Measurements from ENCODE around the gene UST.
A peak's percentile ranks its signal among the peaks of the same experiment; 100 is the strongest.

Gene UST

DNA sequence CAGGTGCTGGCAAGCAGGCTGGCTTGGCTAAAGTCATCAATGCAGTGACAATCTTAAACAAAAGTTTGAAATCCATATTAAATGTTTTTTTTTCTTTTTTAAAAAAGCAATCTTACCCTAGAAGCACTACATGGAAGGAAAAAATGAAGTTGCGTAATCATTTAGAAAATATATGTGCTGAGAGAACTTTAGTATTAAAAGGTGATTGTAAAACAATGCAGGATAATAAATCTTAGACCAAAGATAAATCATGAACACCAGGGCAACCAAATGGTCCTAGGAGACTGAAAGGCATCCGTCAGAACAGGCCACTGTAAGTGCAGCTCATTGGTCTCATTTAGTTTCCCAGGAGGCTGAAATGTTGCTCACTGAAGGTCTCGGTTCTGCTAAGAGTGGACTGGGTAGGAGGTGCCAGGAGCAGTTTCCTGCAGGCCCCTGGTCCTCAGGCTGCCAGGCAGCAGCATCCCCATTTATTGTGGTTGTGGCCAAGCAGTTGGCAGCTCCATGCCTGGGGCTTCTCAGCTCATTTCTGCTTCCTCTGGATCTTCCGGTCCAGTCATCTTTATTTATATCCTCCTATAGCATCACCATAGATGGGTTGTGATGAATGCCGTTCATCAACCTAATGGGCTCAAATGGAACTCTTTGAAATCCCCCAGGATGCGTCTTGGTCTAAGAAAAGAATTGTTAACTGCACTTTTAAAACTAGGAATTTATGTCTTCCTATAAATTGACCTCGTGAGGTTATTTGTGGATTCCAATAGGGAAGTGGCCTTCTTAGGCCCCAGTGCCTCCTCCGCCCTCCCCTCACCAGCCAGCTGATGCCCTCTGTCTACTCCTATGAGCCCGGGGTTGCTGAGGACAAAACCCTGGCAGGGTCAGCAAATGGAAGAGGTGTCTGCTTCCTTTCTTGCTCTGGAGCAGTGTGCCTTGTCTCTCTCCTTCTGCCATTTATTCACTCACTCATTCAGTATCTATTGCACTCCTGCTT, 269.0 kb downstream of the UST start:
- no peak for DNase-seq

DNA sequence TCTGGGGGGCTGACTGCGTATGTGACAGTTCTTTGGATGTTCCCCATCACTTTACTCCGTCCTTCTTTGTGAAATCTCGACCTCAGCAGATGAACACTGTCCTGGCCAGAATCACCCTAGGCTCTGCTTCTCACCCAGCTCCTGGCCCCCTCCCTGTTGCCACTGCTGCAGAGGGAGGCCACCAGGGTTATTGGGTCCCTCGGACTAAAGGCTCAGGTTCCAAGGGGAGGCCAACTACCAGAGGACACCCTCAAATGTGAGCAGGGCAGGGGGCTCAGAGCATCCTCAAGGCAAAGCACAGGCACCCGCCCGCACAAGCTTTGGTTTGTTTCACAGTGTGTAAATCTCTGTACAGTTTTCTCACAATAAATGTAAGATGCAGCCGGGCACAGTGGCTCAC, 269.9 kb downstream of the UST start:
- DNase-seq, result no peak

GRCh38 chr6:149020319-149020718, 273.5 kb downstream of the UST start:
- no peak for DNase-seq

DNA sequence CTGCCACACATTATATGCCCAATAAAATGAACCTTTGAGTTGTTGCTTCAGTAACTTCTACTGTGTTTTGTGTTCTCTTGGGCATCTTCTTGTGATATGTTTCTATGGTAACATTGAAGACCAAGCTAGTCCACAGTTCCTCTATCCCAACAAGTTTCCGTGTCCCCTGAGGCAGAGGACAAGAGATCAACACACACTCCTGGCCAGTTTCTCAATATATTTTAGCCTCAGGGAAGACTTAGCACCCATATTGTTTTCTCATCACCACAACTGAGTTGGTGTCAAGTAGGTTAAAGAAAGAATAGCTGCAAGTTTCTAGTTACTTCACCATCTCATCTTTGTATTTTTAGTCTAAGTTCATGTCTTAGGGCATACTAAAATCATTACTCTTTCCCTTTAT, 277.5 kb downstream of the UST start:
- DNase-seq, result no peak

DNA sequence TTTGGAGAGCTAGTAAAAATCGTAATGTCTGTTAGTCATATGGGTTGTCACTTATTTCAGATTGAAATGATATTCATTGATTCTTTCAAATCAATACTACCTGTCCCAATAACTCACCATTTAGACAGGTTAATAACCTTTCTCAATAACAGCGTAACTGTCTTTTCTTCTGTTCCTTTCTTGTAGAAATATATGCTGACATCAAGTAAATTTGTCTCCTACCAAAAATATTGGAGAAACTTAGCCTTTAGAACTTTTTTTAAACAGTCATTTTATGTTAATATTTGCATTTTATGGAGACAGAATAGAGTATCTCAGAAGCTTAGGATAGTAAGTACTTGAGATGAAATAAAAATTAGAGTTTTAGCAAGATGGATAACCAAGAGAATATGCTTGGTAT, 278.2 kb downstream of the UST start:
- DNase-seq, result no peak

GRCh38 chr6:149026530-149026942, 279.7 kb downstream of the UST start:
- peak in 1 of 5 donors; percentile 50 for DNase-seq

GRCh38 chr6:149027484-149027883, 280.7 kb downstream of the UST start:
- no peak for DNase-seq

- peak; percentile 18 to 89 (median 65) for DNase-seq
These were observed 282.1 kb downstream of the UST start for GRCh38 chr6:149028767-149029405.

DNA sequence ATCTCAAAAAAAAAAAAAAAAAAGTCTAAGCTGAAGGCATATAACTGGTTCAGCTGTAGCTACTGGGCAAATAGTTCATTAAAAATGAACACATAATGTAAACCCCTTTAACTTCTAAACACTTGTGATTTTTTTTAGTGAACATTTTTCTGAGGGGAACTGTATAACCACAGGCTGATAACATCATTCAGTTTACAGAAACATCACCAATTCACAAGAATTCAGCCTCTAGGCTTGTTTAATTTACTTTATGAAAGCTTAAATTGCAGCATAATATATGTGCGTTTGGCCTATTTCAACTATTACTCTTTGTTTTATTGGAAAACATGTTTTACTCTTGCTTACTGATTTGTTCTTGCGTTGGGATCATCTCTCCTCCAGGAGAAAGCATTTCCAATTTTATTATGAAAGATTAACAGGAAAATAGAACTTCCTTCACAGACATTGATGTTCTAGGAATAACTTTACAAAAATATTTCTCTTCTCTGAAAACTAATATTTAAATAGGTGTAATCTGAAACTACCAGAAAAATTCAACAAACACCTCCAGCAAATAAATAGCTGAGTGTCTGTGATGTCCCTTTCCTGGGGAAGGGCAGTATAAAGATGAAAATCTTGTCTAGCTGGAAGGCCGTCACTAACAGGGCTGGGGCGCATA, 284.5 kb downstream of the UST start:
- peak in 1 of 5 donors; percentile 54 for DNase-seq

DNA sequence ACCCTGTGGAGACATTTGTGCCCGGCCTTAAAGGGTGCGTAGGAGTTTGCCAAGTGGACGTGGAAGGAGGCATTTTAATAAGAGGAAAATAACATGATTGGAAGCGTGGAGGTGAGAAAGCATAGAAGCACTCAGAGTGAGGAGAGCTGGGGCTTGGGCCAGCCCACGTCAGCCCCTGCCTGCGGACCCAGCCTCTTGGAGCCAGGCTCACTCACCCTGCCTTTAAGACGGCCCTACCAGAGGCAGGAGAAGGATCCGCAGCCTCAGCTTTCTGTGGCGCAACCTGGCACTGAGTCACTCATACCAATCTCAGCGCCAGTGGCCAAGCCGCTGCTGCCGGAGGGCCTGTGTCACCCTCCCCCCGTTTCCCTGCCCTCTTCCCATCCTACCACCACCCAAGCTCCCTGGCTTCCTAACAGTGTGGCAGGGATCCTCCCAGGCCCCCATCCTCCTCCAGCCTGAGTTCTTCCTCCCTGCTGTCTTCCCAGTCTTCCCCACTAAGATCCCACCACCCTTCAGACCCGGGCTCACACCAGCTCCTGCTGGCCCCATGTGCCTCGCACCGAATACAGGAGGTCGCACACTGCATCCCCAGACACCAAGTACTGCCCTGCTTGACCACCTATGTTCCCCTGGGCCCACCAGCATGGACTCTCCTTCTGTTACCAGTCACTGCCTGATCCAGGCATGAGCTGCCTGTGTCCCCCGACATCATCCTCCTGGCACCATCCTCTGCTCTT, 285.2 kb downstream of the UST start:
- peak in 1 of 5 donors; percentile 80 for DNase-seq

DNA sequence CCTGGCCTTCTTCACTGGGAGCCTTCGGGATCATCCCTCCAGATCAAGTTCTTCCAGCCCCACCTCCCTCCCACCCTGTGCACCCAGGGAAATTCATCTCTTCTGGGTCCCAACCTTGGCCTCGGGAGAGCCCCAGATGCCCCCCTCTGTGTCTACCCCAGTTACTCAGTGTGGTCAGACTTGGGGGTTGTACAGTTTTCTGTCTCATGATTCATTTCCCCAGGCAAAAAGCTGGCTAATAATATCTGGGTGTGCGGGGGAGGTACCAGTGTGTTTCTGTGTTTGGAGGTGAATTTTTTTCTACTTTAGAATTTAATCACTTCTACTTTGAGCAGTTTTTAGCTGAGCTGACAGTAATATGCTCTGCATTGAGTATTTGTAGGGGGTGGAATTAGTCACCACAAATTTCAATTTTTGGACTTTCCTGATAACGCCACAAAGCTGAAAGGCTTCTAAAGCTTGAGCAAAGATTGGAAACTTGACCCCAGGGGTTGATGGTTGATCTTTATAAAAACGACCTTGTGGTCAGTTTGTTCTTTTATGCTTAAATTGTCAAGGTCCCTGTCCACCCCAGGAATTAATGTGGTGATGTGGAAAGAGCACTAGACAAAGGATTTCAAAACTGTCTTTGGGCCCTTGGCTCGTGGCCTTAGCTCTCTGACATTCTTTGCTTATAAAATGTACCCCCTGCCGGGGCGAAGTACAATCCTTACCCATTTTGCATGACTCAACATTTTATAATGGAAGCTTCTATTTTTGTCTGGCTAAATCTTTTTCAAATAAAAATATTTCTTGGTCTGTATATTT, 286.0 kb downstream of the UST start:
- DNase-seq, result peak in 1 of 5 donors; percentile 81

DNA sequence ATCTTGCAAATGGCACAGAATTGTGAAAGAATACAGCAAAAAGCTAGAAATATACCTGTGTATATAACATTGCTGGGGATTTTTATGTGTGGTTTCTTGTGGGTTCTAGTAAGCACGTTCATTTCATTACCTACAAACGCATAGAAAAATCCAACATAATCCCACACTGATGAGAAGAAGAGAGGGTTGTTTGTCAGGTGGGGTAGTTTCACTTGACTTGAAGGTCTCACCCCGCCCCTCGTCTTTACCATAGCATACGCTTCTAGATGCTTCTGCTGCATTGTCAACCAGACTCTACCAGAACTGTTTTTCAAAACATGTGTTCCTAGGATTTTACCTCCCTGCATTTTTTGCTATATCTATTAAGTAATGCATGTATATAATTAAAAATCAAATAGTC, 286.6 kb downstream of the UST start:
- peak in 1 of 5 donors; percentile 63 for DNase-seq

DNA sequence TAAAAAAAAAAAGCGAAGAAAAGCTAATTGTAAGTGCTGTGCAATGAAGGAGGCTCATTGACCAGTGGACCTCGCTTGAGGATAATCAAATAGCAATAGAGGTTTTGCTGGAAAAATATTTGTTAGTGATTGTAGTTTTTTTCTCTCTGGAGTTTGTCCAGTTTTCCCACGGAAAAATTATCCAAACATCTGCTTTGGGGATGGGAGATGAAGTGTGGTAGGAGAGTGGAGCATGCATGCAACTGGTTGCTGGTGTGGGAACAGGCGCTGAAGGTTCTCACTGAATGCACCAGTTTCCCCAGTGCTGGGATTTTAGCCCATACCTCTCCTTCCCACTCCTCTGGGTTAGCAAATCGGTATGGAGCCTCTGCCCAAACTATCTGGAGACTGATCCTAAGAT, 288.9 kb downstream of the UST start:
- no peak for DNase-seq

DNA sequence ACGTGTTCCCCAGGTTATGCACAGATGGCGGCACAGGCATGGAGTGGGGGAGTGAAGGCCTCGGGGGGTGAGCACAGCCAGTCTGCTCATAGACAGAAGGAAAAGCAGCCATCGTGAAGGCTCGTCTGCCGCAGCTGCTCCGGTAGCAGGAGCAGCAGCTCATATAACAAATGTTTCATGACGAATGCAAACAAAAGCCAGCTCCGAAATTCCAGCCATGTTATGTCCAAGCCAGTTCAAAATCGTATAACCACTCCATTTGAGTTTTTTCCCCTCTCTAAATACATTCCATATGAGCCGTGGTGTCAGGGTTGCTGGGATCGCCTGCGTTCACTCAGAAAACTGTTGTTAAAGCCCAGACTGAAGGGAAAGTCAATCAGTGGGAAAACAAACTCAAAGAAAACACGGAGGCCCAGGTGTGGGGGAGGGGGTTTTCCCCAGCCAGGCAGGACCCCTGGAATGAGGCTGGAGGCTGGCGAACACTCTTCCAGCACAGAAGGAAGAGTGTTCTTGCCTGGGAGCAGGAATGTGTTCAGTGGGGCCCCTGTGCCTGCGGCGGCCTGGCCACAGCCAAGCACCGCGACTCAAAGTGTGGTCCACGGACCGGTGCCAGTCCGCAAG, 290.3 kb downstream of the UST start:
- DNase-seq, result no peak

- peak in 1 of 5 donors; percentile 58 for DNase-seq
These were observed 292.2 kb downstream of the UST start for GRCh38 chr6:149039025-149039424.

GRCh38 chr6:149041953-149042352, 295.1 kb downstream of the UST start:
- no peak for DNase-seq

GRCh38 chr6:149043476-149044130, 296.8 kb downstream of the UST start:
- no peak for DNase-seq

DNA sequence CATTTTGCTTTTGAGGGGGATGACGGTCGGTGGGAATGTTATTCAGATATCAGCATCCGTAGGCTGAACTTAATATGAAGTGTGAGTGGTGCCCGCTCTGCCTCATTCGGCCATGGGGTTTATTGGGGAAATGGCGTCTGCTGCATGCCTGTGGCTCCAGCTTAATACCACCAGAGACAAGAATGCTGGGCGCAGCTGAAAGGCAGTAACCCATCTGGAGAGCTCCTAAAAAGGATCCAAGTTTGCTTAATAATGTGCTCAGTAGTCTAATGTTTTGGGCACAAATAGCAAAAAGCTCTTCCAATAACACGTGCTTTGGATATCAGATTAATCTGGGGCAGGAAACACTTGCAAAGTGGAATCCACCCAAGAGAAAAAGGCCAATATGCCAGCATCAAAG, 297.7 kb downstream of the UST start:
- DNase-seq, result no peak

DNA sequence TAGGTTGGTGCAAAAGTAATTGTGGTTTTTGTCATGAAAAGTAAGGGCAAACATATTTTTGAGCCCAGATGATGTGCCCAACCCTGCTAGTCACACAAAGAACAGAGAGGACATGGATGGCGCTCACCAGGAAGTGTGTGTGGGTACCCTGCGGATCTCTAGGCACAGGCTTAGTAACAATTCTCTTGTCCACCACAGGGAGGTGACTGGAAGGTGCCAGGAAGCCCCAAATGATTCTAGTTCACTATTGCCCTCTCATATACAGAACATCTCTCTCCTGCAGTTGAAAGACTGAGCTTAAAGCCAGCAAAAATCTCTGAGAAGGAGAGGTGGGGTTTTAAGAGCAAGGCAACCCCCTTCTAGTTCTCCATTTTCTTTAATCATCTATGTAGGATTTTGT, 298.6 kb downstream of the UST start:
- DNase-seq, result peak in 1 of 5 donors; percentile 69

GRCh38 chr6:149046164-149046821, 299.5 kb downstream of the UST start:
- DNase-seq, result no peak

Measured in T-helper 1 cell (primary cell).